Measurements from ENCODE around the gene TFR2. TPM values are rescaled to one million over a fixed set of nuclear protein-coding genes. Genes with fewer than 3 reads are reported as not detected.

The TFR2 gene
- total and polyA plus RNA-seq, 9 of the 15 experiments (the other 6 are each of a cell fraction or from before 2014, with no cell fraction given), result 3.8 to 123 (median 51.1) TPM

- 0 out of 6 replicates have a peak, but pooled peaks of 1 of the 3 experiments have one; percentile 8 for TF ChIP-seq CTCF (IDR thresholded peaks at IDR 0.05 in 2 of 3, conservative IDR thresholded peaks at IDR 0.05 in 1 of 3; ENCODE audit: insufficient read depth in 2 of 3, low read depth in 1 of 3, low read length in 3 of 3)
- TF ChIP-seq ZNF830 (CRISPR knock-in tag; IDR thresholded peaks at IDR 0.05), result no peak
- no peak for TF ChIP-seq GABPB2 (CRISPR knock-in tag; conservative IDR thresholded peaks at IDR 0.05)
- no peak for TF ChIP-seq OTX1 (CRISPR knock-in tag; IDR thresholded peaks at IDR 0.05)
- peak; percentile 74; the same call in 1 of the 2 replicates for TF ChIP-seq HNRNPL (IDR thresholded peaks at IDR 0.05; ENCODE audit: low read depth, low read length)
- no peak for TF ChIP-seq KAT2B (IDR thresholded peaks at IDR 0.05; ENCODE audit: low read depth, low read length)
- no peak for TF ChIP-seq ZNF75A (CRISPR knock-in tag; IDR thresholded peaks at IDR 0.05)
- TF ChIP-seq ZNF212 (CRISPR knock-in tag; IDR thresholded peaks at IDR 0.05), result no peak
- TF ChIP-seq MIER1 (IDR thresholded peaks at IDR 0.05; ENCODE audit: low read depth), result peak; percentile 97
- no peak for TF ChIP-seq HOMEZ (CRISPR knock-in tag; IDR thresholded peaks at IDR 0.05)
- no peak for TF ChIP-seq CSDE1 (IDR thresholded peaks at IDR 0.05)
- TF ChIP-seq ZNF124 (CRISPR knock-in tag; IDR thresholded peaks at IDR 0.05), result no peak
- TF ChIP-seq MECOM (CRISPR knock-in tag; IDR thresholded peaks at IDR 0.05), result no peak
- no peak for TF ChIP-seq ZNF134 (CRISPR knock-in tag; conservative IDR thresholded peaks at IDR 0.05)
- no peak for TF ChIP-seq MEF2A (IDR thresholded peaks at IDR 0.05; ENCODE audit: control insufficient read depth, low read depth, low read length)
- no peak for TF ChIP-seq TCFL5 (CRISPR knock-in tag; conservative IDR thresholded peaks at IDR 0.05)
- no peak for TF ChIP-seq PTTG1 (tag; IDR thresholded peaks at IDR 0.05; ENCODE audit: low read depth)
- TF ChIP-seq, protein P1, sequence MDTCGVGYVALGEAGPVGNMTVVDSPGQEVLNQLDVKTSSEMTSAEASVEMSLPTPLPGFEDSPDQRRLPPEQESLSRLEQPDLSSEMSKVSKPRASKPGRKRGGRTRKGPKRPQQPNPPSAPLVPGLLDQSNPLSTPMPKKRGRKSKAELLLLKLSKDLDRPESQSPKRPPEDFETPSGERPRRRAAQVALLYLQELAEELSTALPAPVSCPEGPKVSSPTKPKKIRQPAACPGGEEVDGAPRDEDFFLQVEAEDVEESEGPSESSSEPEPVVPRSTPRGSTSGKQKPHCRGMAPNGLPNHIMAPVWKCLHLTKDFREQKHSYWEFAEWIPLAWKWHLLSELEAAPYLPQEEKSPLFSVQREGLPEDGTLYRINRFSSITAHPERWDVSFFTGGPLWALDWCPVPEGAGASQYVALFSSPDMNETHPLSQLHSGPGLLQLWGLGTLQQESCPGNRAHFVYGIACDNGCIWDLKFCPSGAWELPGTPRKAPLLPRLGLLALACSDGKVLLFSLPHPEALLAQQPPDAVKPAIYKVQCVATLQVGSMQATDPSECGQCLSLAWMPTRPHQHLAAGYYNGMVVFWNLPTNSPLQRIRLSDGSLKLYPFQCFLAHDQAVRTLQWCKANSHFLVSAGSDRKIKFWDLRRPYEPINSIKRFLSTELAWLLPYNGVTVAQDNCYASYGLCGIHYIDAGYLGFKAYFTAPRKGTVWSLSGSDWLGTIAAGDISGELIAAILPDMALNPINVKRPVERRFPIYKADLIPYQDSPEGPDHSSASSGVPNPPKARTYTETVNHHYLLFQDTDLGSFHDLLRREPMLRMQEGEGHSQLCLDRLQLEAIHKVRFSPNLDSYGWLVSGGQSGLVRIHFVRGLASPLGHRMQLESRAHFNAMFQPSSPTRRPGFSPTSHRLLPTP (IDR thresholded peaks at IDR 0.05; ENCODE audit: borderline replicate concordance, extremely low read depth, insufficient read length), result no peak
- TF ChIP-seq, protein P2, sequence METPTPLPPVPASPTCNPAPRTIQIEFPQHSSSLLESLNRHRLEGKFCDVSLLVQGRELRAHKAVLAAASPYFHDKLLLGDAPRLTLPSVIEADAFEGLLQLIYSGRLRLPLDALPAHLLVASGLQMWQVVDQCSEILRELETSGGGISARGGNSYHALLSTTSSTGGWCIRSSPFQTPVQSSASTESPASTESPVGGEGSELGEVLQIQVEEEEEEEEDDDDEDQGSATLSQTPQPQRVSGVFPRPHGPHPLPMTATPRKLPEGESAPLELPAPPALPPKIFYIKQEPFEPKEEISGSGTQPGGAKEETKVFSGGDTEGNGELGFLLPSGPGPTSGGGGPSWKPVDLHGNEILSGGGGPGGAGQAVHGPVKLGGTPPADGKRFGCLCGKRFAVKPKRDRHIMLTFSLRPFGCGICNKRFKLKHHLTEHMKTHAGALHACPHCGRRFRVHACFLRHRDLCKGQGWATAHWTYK (CRISPR knock-in tag; IDR thresholded peaks at IDR 0.05), result 0 out of 2 replicates have a peak, but pooled peaks have one; percentile 65
Measured at GRCh38 chr7:100655908-100656674, 14.7 kb upstream of the TFR2 start, which contains the start of gene ACTL6B (continued).

Measured in K562 (cell line).